HAP-1 (cell line): ENCODE data around the gene MAEA.

Source experiments
- DNase-seq, 2 experiments: peaks; one replicate each; pipeline ENCODE4 v3.0.0-alpha.2; 2016 to 2020; ENCODE audit warnings: low spot score in 2 of 2
- H3K27me3 ChIP-seq: fragments of 250-450 bp; sonication (Bioruptor Pico); 2 replicates; pipeline ENCODE4 v1.5.1; 2020; ENCODE audit warnings: low read depth, mild to moderate bottlenecking, moderate library complexity
- H3K36me3 ChIP-seq: fragments of 250-450 bp; sonication (Bioruptor Pico); replicated peaks from 2 replicates; pipeline ENCODE4 v1.5.1; 2020; ENCODE audit warnings: mild to moderate bottlenecking
- H3K4me1 ChIP-seq: fragments of 250-450 bp; sonication (Bioruptor Pico); 2 replicates; pipeline ENCODE4 v1.5.1; 2020; ENCODE audit warnings: mild to moderate bottlenecking
- H3K4me3 ChIP-seq: fragments of 250-450 bp; sonication (Bioruptor Pico); 2 replicates; pipeline ENCODE4 v1.5.1; 2020; ENCODE audit warnings: mild to moderate bottlenecking, moderate library complexity
- H3K9me3 ChIP-seq: fragments of 250-450 bp; sonication (Bioruptor Pico); 2 replicates; pipeline ENCODE4 v1.5.1; 2020; ENCODE audit warnings: mild to moderate bottlenecking, moderate library complexity
- in situ Hi-C: fragments of 300-500 bp; cut with MboI; formaldehyde crosslinking; loops from 3 replicates; pipeline ENCODE4 v1.14.3; 2020; ENCODE audit warnings: low sequenced_read_pairs, inconsistent platforms, mixed read lengths

Gene MAEA

DNA sequence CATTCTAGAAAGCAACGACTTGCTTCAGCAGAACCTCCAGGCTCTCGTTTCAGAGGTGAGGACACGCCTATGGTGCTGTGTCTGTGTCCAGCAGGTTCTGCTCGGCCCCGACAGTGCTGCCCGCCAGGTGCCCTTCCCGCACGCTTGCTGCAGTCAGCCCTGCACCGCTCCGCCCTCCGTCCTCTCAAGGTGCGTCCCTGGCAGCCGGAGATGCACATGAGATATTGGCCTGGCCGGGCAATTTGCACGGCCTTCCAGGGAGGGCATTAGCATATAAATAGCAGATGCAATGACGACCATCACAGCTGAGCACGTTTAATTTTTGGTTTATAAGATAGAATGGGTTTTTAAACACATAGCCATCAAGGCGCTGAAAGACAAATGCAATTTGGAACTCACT lies 71.7 kb downstream of the MAEA start:
- no peaks in the 10 kb centered on the region for H3K27me3 ChIP-seq
- no peaks in the 10 kb centered on the region for H3K4me1 ChIP-seq
- no peaks in the 10 kb centered on the region; the same call in none of the 2 replicates for H3K36me3 ChIP-seq
- H3K4me3 ChIP-seq = no peak overlapping the region
- H3K9me3 ChIP-seq = no peaks in the 10 kb centered on the region
- in situ Hi-C loops = loop anchor here (25.0 kb wide), 1 partner anchor 276 kb away; no protein-coding TSS in a partner anchor
- peak in 1 of 2 experiments; percentile 27 for DNase-seq

DNA sequence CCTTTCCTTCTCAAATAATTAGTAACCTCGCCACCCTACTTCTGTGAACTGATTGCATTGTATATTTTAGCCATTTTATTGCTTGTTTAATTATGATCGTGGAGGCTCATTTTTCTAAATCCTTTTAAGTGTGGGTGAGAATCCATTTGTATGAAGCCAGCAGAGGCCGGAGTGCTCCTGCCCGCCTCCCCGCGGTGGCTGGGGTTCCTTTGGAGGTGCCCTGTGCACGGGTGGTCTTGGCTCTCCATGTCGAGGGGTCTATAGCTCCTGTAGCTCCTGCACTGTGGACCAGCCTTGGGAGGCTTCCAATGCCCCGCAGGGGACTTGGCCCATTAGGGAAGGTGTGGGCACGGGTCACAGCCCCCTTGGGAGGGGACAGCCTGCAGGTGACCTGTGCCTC lies 72.4 kb downstream of the MAEA start:
- no peaks in the 10 kb centered on the region; the same call in none of the 2 replicates for H3K36me3 ChIP-seq
- no peaks in the 10 kb centered on the region for H3K9me3 ChIP-seq
- in situ Hi-C loops = loop anchor here (25.0 kb wide), 1 partner anchor 275 kb away; no protein-coding TSS in a partner anchor
- no peaks in the 10 kb centered on the region for H3K4me1 ChIP-seq
- no peak overlapping the region for H3K4me3 ChIP-seq
- no peak for DNase-seq
- no peaks in the 10 kb centered on the region for H3K27me3 ChIP-seq

DNA sequence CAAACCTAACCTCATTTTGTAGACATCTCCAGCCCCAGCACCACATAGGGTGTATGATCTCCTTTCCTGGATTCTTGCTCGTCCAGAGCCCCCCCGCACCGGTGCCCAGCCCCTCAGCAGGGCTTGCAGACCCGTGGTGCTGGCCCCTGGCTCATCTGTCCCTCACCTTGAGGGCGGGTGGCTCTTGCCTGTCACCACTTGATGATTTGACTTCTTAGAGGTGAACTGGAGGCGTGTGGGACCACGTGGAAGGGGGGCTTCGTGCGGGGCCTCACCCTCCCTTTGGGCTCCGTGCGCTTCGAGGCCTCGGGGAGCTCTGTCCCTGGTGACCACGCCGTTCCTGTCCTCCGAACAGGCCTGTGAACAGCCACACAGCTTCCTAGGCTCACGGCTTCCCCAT lies 72.8 kb downstream of the MAEA start:
- H3K4me1 ChIP-seq = no peaks in the 10 kb centered on the region
- H3K9me3 ChIP-seq = no peaks in the 10 kb centered on the region

DNA sequence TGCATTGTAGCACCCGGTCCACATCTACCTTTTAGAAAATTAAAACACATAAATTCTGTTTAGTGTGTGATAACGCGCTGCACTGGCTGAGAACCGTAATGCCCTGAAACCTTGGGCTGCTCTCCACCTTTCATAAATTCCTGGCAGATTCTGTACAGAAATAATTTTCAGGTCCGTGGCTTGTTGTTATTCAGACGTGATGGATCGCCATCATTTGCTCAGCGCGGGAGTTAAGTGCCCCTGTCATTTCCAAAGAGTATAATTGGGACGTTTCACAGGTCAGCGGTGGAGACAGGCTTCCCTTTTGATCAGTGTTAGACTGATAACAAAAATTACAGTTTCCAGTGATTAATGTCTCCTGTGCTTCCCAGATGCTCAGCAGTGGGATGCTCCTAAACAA lies 73.8 kb downstream of the MAEA start:
- Histone ChIP-seq H3K36me3 (no peaks in the 10 kb centered on the region; the same call in 1 of the 2 replicates), H3K27me3 (no peaks in the 10 kb centered on the region), H3K4me3 (no peak overlapping the region), H3K4me1 (no peaks in the 10 kb centered on the region; the same call in 1 of the 2 replicates), H3K9me3 (no peaks in the 10 kb centered on the region)
- in situ Hi-C loops = loop anchor here (25.0 kb wide), 1 partner anchor 274 kb away; no protein-coding TSS in a partner anchor
- DNase-seq = no peak

More for the DNA sequence above, 72.8 kb downstream of the MAEA start:
- in situ Hi-C loops = loop anchor here (25.0 kb wide), 1 partner anchor 275 kb away; no protein-coding TSS in a partner anchor
- DNase-seq = no peak
- H3K27me3 ChIP-seq = no peaks in the 10 kb centered on the region
- H3K4me3 ChIP-seq = no peak overlapping the region
- no peaks in the 10 kb centered on the region; the same call in none of the 2 replicates for H3K36me3 ChIP-seq

DNA sequence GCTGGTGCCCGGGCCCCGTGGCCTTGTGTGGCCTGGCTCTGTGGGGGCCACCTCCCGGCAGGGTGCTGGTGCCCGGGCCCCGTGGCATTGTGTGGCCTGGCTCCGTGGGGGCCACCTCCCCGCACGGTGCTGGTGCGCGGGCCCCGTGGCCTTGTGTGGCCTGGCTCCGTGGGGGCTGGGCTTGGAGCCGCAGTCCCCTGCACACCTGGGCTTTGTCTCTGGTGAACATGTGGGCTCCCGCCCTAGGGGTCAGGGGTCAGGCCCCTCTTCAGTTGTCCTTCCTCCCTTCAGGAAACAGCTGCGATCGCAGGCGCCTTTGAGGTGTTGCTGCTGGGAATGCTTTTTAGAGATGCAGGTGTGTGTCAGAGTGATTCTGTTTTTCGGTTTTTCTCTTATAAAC lies 74.5 kb downstream of the MAEA start:
- in situ Hi-C loops = loop anchor here (25.0 kb wide), 1 partner anchor 273 kb away; no protein-coding TSS in a partner anchor
- DNase-seq = no peak
- Histone ChIP-seq H3K4me1 (peaks cover 7% of the 10 kb centered on the region), H3K4me3 (no peak overlapping the region), H3K27me3 (no peaks in the 10 kb centered on the region), H3K9me3 (no peaks in the 10 kb centered on the region), H3K36me3 (no peaks in the 10 kb centered on the region; the same call in 1 of the 2 replicates)

DNA sequence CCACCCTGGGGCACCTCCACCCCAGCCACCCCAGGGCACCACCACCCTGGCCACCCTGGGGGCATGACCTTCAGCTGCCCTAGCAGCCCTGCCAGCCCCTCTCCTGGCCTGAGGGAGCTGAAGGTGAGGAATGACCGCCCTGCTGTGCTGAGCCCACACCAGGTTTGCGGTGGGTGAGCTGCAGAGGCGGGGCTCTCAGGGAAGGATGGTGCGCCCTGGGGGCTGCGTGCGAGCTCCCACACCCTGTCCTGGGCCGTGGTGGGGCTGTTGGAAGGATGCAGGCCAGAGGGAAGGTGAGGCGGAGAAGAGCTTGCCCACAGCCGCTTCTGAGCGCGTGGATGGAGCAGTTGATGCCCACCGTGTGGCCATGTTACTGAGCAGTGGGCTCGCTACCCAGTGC lies 75.1 kb downstream of the MAEA start:
- H3K9me3 ChIP-seq = no peaks in the 10 kb centered on the region
- H3K4me3 ChIP-seq = no peak overlapping the region
- in situ Hi-C loops = loop anchor here (25.0 kb wide), 1 partner anchor 273 kb away; no protein-coding TSS in a partner anchor
- no peaks in the 10 kb centered on the region for H3K36me3 ChIP-seq
- no peak for DNase-seq
- H3K27me3 ChIP-seq = no peaks in the 10 kb centered on the region
- peaks cover 10% of the 10 kb centered on the region for H3K4me1 ChIP-seq

- no peak for DNase-seq
- no peak overlapping the region for H3K4me3 ChIP-seq
- no peaks in the 10 kb centered on the region for H3K36me3 ChIP-seq
- H3K27me3 ChIP-seq = no peaks in the 10 kb centered on the region
- in situ Hi-C loops = loop anchor here (25.0 kb wide), 1 partner anchor 272 kb away; no protein-coding TSS in a partner anchor
- peaks cover 12% of the 10 kb centered on the region for H3K4me1 ChIP-seq
- H3K9me3 ChIP-seq = no peaks in the 10 kb centered on the region
Observed at GRCh38 chr4:1365271-1366178, 75.8 kb downstream of the MAEA start.

GRCh38 chr4:1366371-1367229 lies 76.9 kb downstream of the MAEA start:
- no peaks in the 10 kb centered on the region for H3K27me3 ChIP-seq
- no peak overlapping the region for H3K4me3 ChIP-seq
- in situ Hi-C loops = loop anchor here (25.0 kb wide), 1 partner anchor 271 kb away; no protein-coding TSS in a partner anchor
- peaks cover 12% of the 10 kb centered on the region for H3K4me1 ChIP-seq
- no peaks in the 10 kb centered on the region for H3K9me3 ChIP-seq
- no peak for DNase-seq
- H3K36me3 ChIP-seq = no peaks in the 10 kb centered on the region

DNA sequence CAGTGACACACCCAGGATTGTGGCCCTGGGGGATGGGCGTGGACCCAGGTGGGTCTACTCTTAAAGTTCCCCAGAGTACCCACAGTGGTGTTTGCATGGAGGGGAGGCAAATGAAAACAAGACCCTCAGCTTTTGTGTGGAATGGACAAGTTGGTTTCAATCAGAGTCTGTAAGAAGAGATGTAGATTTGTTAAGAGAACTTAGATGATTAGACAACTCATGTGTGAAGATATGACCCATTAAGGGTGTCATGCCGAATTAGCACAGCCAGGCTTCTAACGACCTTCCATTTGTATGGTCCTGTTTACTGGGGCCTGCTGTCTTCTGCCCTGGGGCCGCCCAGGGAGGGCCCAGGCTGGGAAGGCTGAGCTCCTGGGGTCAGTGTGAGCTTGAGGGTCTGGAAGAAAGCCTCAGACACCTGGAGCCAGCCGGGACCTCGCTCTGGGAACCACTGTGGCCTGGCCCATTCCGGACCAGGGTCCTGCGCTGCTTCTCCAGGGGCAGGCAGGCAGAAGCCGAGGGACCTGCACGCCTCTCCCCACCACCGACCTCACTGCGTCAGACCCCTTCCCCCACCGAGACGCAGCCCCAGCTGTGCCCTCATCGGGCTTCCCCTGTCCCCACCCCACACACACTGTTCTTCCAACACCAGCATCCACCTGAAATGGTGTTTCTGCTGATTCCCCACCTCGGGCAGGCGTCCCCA lies 77.7 kb downstream of the MAEA start:
- Histone ChIP-seq H3K9me3 (no peaks in the 10 kb centered on the region), H3K4me3 (no peak overlapping the region), H3K36me3 (no peaks in the 10 kb centered on the region), H3K4me1 (peaks cover 12% of the 10 kb centered on the region), H3K27me3 (no peaks in the 10 kb centered on the region)
- in situ Hi-C loops = loop anchor here (25.0 kb wide), 1 partner anchor 270 kb away; no protein-coding TSS in a partner anchor
- no peak for DNase-seq

- DNase-seq = no peak
- Histone ChIP-seq H3K36me3 (no peaks in the 10 kb centered on the region), H3K4me1 (peaks cover 12% of the 10 kb centered on the region), H3K4me3 (no peak overlapping the region), H3K27me3 (no peaks in the 10 kb centered on the region), H3K9me3 (no peaks in the 10 kb centered on the region)
- in situ Hi-C loops = loop anchor here (25.0 kb wide), 1 partner anchor 269 kb away; no protein-coding TSS in a partner anchor
Observed at GRCh38 chr4:1367936-1368289, 78.2 kb downstream of the MAEA start.

DNA sequence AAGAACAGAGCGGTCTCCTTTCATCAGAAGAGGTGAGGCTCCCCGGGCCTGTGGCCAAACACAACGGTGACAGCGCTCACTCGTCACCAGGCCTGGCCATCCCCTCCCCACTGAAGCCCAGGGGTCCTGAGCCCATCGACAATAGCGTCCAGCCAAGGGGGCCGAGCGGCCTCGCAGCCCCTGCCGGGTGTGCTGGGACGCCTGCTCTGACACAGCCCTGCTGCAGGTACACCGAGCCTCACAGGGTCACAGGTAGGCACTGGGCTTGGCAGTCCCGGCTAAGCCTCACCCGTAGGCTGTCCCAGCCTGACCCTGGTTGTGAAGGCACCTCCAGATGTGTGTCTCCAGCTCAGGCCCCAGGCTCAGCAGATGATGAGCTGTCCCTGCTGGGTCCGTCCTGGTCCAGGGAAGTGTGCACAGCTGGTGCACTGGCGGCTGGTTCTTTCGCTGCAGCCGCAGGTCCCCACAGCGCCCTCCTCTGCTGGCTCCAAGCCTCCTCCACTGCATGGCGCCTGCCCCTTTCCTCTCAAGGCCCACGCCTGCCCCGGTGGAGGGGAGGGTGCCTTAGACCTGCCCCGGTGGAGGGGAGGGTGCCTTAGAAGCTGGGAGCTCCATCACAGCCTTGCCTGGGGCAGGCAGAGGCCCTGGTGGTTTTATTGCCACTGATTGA lies 78.9 kb downstream of the MAEA start:
- Histone ChIP-seq H3K4me3 (no peak overlapping the region), H3K27me3 (no peaks in the 10 kb centered on the region), H3K4me1 (peaks cover 12% of the 10 kb centered on the region), H3K9me3 (no peaks in the 10 kb centered on the region; the same call in 1 of the 2 replicates), H3K36me3 (no peaks in the 10 kb centered on the region)
- peak in 1 of 2 experiments; percentile 57 for DNase-seq
- in situ Hi-C loops = loop anchor here (25.0 kb wide), 1 partner anchor 269 kb away; no protein-coding TSS in a partner anchor

GRCh38 chr4:1369091-1369450 lies 79.4 kb downstream of the MAEA start:
- no peaks in the 10 kb centered on the region for H3K27me3 ChIP-seq
- peaks cover 12% of the 10 kb centered on the region for H3K4me1 ChIP-seq
- in situ Hi-C loops = loop anchor here (25.0 kb wide), 1 partner anchor 268 kb away; no protein-coding TSS in a partner anchor
- no peaks in the 10 kb centered on the region for H3K36me3 ChIP-seq
- H3K9me3 ChIP-seq = no peaks in the 10 kb centered on the region; the same call in 1 of the 2 replicates
- DNase-seq = no peak
- no peak overlapping the region for H3K4me3 ChIP-seq
